Measurements from ENCODE around the gene SNX9.

GRCh38 chr6:157942351-157942750 is 119.3 kb downstream of the SNX9 start:
- no peak for TF ChIP-seq CTCF (IDR thresholded peaks at IDR 0.05; ENCODE audit: poor library complexity, severe bottlenecking)
- no peak for TF ChIP-seq EZH2 (IDR thresholded peaks at IDR 0.05; ENCODE audit: borderline replicate concordance, insufficient read depth, low read length, poor library complexity, severe bottlenecking)
- TF ChIP-seq POLR2AphosphoS5 (IDR thresholded peaks at IDR 0.05) = no peak
- TF ChIP-seq REST (IDR thresholded peaks at IDR 0.05; ENCODE audit: borderline replicate concordance) = no peak
- TF ChIP-seq SMC3 (conservative IDR thresholded peaks at IDR 0.05; ENCODE audit: poor library complexity) = no peak
- no peak for TF ChIP-seq RAD21 (conservative IDR thresholded peaks at IDR 0.05)
- TF ChIP-seq EP300 (conservative IDR thresholded peaks at IDR 0.05; ENCODE audit: poor library complexity, severe bottlenecking) = no peak

All from neural cell (in vitro differentiated cells).